ENCODE data around the gene PCOLCE2.

Gene PCOLCE2

DNA sequence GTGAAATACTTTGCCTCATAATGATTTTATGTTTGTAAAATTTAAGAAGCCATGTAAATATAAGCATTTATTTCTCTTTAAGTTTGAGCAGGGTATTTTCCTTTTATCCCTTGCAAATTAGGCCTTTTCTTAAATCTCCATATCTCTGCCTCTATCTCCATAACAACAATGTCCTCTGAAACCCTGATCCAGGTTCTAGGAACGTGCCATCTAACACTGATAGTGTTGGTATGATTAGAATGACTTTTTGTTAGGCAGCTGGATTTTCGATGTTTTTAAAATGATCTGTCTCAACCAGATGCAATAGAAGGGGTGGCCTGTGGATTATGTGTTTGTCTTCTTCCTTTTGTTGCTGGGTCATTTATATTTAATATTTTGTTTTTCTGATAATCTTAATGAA is 87.1 kb downstream of the PCOLCE2 start:
- no peak overlapping the region for H3K27ac ChIP-seq
- TF ChIP-seq CTCF (conservative IDR thresholded peaks at IDR 0.05): no peak

- TF ChIP-seq CTCF (conservative IDR thresholded peaks at IDR 0.05): no peak
- no peak overlapping the region for H3K27ac ChIP-seq
Measured at GRCh38 chr3:142796823-142797222, 92.1 kb downstream of the PCOLCE2 start.

- H3K27ac ChIP-seq: no peak overlapping the region
- no peak for TF ChIP-seq CTCF (conservative IDR thresholded peaks at IDR 0.05)
Measured at GRCh38 chr3:142795332-142795731, 93.6 kb downstream of the PCOLCE2 start.

DNA sequence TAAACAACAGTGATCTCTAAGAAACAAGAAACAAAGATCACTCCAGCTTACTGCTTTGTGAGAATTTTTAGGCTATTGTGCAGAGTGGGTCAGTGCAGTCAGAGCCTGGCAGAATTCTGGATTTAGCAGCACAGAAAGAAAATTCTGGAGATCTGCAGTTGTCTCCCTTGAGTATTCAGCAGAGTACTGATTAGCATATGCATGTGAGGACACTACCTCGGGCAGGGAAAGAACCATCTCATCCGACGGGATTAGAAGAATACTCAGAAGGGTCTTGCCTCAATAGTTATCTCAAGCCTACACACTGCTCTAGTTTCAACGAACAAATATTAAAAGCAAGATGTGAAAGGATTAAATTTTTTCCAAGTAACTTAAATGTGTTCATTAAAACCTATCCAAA is 94.4 kb downstream of the PCOLCE2 start:
- H3K27ac ChIP-seq: no peak overlapping the region
- TF ChIP-seq CTCF (conservative IDR thresholded peaks at IDR 0.05): no peak

GRCh38 chr3:142787719-142788118 is 101.2 kb downstream of the PCOLCE2 start:
- no peak for TF ChIP-seq CTCF (conservative IDR thresholded peaks at IDR 0.05)
- H3K27ac ChIP-seq: no peak overlapping the region

GRCh38 chr3:142785996-142786395 is 102.9 kb downstream of the PCOLCE2 start:
- no peak for TF ChIP-seq CTCF (conservative IDR thresholded peaks at IDR 0.05)
- H3K27ac ChIP-seq: no peak overlapping the region

DNA sequence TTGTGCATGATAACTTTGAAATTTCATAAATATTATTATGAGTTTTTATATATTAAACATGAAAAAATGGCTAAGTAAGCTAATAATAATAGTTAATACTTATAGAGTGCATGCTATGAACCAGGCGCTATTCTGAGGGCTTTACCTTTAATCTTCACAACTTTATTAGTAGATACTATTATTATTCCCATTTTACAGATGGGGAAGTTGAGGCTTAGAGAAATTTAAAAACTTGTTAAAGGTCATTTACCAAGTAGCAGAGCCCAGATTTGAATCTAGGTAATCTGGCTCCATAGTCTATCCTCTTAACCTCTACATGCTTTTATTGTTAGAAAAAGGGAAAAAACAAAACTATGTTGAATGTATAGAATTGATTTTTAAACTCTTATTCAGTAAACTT is 104.7 kb downstream of the PCOLCE2 start:
- H3K27ac ChIP-seq: no peak overlapping the region
- TF ChIP-seq CTCF (conservative IDR thresholded peaks at IDR 0.05): no peak

GRCh38 chr3:142782616-142783015 is 106.3 kb downstream of the PCOLCE2 start:
- H3K27ac ChIP-seq: no peak overlapping the region
- TF ChIP-seq CTCF (conservative IDR thresholded peaks at IDR 0.05): no peak
